GM12892 (cell line): ENCODE results near the gene FAM107B.
"Not testable (repeated sequence)": the region's sequence is repeated elsewhere in the genome, so short reads cannot be mapped to it uniquely, and the experiment has no call there.

Experiments used
- DNase-seq: peaks from one replicate; pipeline ENCODE4 v3.0.0; 2011; ENCODE audit not compliant: insufficient read length
- FAIRE-seq: peaks from 2 replicates; lab custom pipeline; 2011; peaks lifted over from hg19 to GRCh38; lab: Jason Lieb, UNC
- POLR2A ChIP-seq: IDR thresholded peaks from 2 replicates; pipeline ENCODE4 v1.6.1; 2011; ENCODE audit warnings: low read depth, low read length, control low read depth
- POLR2AphosphoS5 ChIP-seq: IDR thresholded peaks from 2 replicates; pipeline ENCODE4 v1.6.1; 2011; ENCODE audit warnings: low read depth, low read length, control low read depth
- TAF1 ChIP-seq: IDR thresholded peaks from 2 replicates; pipeline ENCODE4 v1.6.1; 2011; ENCODE audit warnings: low read depth, mild to moderate bottlenecking, control low read depth, low read length, borderline replicate concordance

Gene FAM107B

DNA sequence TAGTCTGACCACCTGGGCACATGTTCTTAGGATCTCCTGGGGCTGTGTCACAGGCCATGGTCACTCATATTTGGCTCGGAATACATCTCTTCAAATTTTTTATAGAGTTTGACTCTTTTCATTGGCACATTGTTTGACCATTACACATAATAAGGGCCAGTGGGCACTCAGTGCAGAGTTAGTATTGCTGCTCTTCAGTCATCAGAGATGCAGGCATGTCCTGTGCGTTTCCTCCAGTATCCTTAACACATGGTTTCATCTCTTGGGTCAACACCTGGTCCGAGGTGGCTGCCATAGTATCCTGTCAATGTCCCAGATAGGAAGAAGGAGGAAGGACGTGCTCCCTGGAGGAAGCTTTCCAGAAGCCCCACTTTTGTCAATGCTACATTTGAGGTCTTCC, 125.0 kb downstream of the FAM107B start:
- TF ChIP-seq POLR2AphosphoS5 (no peak), POLR2A (no peak), TAF1 (no peak)
- no peak for DNase-seq
- no peak for FAIRE-seq

DNA sequence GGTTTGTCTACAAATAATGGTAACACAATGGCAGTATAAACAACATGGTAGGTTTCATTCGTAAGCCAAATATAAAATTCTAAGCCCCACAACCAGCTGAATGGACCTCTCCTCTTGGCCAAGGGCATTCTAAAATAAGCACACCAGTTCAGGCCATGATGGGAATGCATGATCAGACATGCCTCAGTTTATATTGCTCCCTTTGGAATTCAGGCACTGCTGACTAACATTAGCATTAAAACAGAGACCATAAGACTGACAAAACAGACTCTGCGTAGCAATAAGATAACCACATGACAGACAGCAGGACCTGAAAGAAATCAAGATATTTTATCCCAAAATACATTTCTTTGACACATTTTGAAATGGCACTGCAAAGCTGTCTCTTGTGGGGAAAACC, 125.8 kb downstream of the FAM107B start:
- DNase-seq (no peak), FAIRE-seq (peak; percentile 78)
- TF ChIP-seq POLR2AphosphoS5 = no peak
- TF ChIP-seq POLR2A = no peak
- no peak for TF ChIP-seq TAF1

DNA sequence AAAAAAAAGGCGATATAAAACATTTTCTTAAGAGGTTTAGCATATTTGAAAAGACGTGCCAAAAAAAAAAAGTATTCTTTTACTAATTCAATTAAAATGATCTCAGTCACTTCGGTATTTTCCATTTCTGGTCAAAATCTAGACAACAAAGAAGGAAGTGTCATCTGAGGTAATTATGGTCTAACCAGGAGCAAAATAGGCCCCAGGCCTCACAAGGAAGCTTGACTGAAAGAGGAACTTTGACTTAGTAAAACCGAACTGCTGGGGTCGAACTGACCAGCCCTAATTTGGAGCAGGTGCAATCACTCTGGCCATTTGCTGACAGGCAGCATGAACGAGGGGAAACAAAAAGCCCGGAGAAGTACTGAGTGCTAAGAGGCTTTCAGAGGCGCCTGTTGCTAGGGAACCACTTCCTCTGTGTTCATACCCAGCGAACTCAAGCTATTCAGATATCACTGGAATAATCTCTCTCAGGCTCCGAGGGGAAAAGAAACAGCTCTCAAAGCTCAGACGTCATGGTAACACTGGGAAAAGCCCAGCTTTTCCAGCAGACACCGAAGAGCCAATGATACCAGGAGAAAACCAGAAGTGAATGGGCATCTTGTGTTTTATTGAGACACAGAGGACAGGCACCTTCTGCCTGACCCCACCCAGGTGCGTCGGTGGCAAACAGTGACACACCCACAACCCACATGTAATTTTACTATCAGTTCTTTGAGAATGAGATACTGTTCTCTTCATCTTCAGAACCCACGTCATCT, 126.5 kb downstream of the FAM107B start:
- FAIRE-seq = peak; percentile 95
- TF ChIP-seq TAF1 = no peak
- TF ChIP-seq POLR2A = no peak
- no peak for TF ChIP-seq POLR2AphosphoS5
- peak; percentile 45 for DNase-seq

DNA sequence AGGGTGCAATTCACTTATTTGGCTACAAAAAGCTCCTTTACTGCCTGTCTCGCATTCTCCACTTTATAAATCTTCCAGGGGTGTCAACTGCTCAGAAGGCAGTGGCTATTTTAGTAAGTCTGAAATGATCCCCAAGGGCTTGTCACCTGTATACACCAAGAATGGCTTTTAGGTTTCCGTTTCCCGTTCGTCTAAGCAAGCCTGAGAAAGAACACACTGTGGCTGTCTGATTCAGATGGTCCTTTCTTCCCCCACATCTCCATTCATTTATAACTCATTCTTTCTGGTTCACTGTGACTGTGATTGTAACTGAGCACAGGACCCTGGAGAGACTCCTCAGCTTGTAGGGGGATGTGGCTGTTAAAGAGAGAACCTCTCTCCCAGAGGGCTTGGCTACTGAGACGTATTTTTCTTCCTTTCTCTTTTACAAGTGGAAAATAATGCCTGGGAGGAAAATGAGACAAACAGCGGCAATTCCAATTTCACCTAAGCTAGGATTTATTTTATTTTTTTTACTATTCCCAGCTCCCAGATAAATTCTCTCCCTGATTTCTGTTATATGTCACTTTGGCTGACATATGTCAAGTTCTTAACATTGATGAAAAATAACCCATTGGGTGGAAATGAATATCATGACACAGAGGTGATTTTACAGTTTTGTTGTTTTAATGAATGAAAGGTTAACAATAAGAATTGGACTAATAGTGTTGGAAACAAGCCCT, 129.3 kb downstream of the FAM107B start:
- TF ChIP-seq POLR2A (no peak), POLR2AphosphoS5 (no peak), TAF1 (no peak)
- FAIRE-seq = peak; percentile 21

DNA sequence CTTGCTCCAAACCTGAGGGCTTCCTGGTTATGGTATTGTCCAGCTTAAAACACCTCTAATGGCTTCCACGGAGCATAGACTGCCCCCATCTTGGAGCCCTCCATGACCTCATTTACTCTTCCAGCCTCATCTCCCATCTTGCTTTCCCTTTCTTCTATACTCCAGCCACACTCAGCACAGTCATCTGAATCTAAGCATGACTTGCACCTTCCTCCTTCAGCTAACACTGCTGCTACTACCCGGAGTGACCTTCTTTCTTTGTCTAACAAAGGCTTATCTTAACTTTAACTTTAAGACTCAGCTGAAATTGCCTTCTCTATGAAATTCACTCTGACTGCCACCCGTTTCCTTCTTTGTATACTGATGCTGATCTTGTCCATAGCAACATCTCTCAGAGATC, 135.1 kb downstream of the FAM107B start:
- TF ChIP-seq POLR2AphosphoS5 (no peak), POLR2A (no peak), TAF1 (no peak)
- no peak for DNase-seq
- FAIRE-seq = no peak

More for the DNA sequence above, 129.3 kb downstream of the FAM107B start:
- DNase-seq = no peak

DNA sequence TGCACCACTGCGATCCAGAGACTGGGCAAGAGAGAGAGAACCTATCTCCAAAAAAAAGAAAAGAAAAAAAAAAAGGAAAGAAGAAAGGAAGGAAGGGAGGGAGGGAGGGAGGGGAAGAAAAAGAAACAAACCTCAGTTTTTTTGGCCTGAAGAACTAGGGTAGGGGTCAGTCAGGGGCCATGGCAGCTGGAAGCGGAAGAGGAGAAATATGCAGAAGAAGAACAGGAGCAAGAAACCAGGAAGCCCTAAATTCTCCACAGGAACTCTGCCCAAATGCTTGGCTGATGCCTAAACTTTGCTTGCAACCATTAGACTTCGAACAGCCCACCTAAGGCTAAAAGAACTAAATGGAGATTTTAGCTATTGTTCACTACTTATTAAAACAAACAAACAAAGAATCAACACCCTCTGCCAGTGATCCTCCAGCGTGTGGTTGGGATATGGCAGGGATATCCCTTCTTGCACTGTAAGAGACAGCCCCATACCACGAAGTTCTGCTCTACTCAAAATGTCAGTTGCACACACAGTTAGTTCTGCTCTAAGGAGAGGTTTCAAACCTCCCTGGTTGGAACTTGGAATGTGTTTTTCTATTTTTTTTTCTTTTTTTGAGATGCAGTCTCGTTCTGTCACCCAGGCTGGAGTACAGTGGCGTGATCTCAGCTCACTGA, 139.5 kb downstream of the FAM107B start:
- TF ChIP-seq POLR2AphosphoS5 = no peak
- no peak for TF ChIP-seq POLR2A
- no peak for TF ChIP-seq TAF1
- FAIRE-seq (no peak), DNase-seq (no peak)

DNA sequence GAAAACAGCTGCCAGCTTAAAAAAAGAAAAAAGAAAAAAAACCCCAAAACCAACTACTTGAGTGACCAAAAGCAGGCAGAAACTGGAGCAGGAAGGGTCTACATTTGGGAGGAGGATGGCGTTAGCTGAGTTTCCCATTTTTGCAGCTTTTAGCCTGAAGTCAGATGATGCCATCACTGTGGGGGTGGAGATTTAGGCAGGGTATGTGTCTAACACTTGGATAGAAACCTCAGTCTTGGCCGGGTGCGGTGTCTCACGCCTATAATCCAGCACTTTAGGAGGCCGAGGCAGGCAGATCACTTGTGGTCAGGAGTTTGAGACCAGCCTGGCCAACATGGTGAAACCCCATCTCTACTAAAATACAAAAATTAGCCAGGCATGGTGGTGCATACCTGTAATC, 140.1 kb downstream of the FAM107B start:
- FAIRE-seq, DNase-seq: not testable (repeated sequence)

DNA sequence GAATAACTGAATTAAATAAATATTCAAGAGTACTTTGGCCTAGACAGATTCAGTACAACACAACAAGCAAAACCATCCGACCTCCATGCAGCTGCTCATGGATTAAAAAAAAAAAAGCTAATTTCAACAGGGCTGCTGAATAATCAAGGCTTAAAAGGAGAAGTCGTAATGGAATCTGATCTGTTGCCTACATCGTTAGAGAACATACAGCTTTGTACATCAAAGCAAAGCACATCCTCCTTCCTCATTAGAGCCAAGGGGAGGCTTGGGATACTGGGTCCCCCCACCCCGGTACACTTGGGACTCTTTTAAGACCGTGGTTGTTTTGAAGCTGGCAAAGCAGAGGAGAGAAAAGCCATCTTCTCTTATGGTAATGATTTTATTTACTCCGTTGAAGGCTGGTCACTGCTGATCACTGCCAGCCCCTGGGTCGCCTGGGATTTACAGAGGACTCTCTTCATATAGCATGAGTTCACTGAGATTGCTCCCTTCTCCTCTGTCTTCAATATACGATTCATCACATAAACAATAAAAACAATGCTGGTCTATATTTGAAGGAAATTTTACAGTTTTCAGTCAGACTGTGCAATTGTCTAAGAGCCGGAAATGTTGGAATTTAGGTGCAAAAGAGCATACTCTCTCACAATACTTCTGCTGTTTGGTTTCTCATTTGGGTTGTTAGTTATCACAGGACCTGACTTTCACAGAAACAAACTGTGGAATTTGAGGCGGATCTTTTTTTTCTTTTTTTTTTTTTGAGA, 148.8 kb downstream of the FAM107B start:
- TF ChIP-seq POLR2AphosphoS5 (no peak), TAF1 (no peak), POLR2A (no peak)
- no peak for DNase-seq

DNA sequence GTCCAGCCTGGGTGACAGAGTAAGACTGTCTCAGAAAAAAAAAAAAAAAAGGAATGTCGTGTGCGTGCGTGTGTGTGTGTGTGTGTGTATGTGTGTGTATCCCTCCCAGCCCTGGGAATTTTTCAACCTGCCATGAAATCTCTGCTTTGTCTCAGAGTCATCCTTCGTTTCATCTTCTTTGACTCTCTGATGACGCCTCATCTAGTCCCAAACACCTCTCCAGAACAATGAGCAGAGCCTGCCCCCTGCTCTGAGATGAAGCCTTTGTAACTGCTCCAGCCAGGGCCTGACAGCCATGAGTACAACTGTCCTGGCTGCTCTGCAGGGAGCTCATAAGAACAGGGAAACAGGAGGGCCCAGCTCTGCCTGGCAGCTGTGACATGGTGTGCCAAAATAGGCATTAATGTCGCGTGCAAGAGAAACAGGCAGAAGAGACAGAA, 149.5 kb downstream of the FAM107B start:
- DNase-seq = no peak
- TF ChIP-seq POLR2AphosphoS5 (no peak), POLR2A (no peak), TAF1 (no peak)
- no peak for FAIRE-seq

More for the DNA sequence above, 148.8 kb downstream of the FAM107B start:
- no peak for FAIRE-seq

DNA sequence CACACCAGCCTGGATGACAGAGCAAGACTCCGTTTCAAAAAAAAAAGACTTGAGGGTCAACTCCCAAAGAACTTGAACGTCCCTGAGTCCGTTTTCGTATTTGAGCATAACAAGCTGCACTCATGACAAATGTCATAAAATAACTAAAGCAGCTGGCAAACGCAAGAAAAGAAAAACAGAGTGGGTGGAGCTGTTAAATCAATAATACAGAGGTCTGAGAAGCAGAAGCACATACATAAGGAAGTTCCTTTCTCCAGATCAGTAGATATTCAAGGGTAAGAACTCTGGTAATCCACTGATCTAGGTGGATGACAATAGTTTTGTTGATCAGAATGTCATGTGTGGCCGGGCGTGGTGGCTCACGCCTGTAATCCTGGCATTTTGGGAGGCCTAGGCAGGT, 150.1 kb downstream of the FAM107B start:
- FAIRE-seq (no peak), DNase-seq (no peak)
- TF ChIP-seq POLR2AphosphoS5 = no peak
- TF ChIP-seq POLR2A = no peak
- no peak for TF ChIP-seq TAF1

DNA sequence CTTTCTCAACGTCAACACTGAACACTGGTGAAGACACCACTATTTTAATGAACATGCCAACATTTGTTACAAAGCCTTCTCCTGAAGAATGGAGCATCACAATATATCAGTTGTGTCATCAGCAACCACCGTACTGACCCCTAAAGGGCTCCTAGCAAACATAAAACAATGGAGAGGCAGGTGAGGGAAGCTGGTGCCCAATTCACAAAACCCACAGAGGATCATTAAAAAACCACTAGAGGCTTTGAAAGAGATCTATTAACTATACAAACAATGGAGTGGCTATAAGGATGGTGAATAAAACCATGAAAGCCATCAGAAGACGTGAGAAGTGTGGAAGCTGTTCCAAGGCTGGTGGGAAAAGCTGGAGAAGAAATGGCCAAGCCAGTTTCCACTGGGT, 150.8 kb downstream of the FAM107B start:
- FAIRE-seq = no peak
- TF ChIP-seq POLR2A (no peak), TAF1 (no peak), POLR2AphosphoS5 (no peak)
- no peak for DNase-seq
